ENCODE data around the gene GTPBP6.

- no peak for TF ChIP-seq CTCF (IDR thresholded peaks at IDR 0.05; ENCODE audit: low read depth, low read length)
- TF ChIP-seq POLR2A (IDR thresholded peaks at IDR 0.05; ENCODE audit: extremely low read depth, insufficient read length), result no peak
- no peak for TF ChIP-seq MYC (IDR thresholded peaks at IDR 0.05; ENCODE audit: low read depth, low read length)
- TF ChIP-seq MAX (IDR thresholded peaks at IDR 0.05; ENCODE audit: low read depth, low read length), result no peak
Observed at GRCh38 chrX:332496-332860, 13.9 kb upstream of the GTPBP6 start.

All from NB4 (cell line).